Testis (tissue), 2 donors: ENCODE data around the gene MFSD11.

Source experiments
- CTCF ChIP-seq, 3 experiments: fragments of 450-650 bp in 2 of 3; fragments of 200-600 bp in 1 of 3; sonication (generic) in 1 of 3; IDR thresholded peaks; one replicate each; pipeline ENCODE4 v1.5.1; 2016 to 2019; ENCODE audit warnings: antibody characterized with exemption in 3 of 3, mild to moderate bottlenecking in 2 of 3, moderate library complexity in 1 of 3
- POLR2A ChIP-seq: fragments of 450-650 bp; IDR thresholded peaks from one replicate; pipeline ENCODE4 v1.6.1; 2017; ENCODE audit warnings: antibody characterized with exemption, mild to moderate bottlenecking, moderate library complexity

GRCh38 chr17:76812263-76812662 is 74.3 kb downstream of the MFSD11 start:
- TF ChIP-seq POLR2A = no peak
- TF ChIP-seq CTCF (IDR thresholded peaks at IDR 0.05) = no peak
